NT2/D1 (cell line): ENCODE data around the gene SIRT4.

Source experiments
- SUZ12 ChIP-seq: IDR thresholded peaks from 2 replicates; pipeline ENCODE4 v1.6.1; 2011; ENCODE audit not compliant: insufficient read length, insufficient read depth; ENCODE audit errors: extremely low read depth
- YY1 ChIP-seq: IDR thresholded peaks from 2 replicates; pipeline ENCODE4 v1.6.1; 2011; ENCODE audit not compliant: insufficient read length, insufficient read depth
- ZNF274 ChIP-seq: IDR thresholded peaks from 2 replicates; pipeline ENCODE4 v1.6.1; 2011; ENCODE audit warnings: mild to moderate bottlenecking, low read depth, low read length

DNA sequence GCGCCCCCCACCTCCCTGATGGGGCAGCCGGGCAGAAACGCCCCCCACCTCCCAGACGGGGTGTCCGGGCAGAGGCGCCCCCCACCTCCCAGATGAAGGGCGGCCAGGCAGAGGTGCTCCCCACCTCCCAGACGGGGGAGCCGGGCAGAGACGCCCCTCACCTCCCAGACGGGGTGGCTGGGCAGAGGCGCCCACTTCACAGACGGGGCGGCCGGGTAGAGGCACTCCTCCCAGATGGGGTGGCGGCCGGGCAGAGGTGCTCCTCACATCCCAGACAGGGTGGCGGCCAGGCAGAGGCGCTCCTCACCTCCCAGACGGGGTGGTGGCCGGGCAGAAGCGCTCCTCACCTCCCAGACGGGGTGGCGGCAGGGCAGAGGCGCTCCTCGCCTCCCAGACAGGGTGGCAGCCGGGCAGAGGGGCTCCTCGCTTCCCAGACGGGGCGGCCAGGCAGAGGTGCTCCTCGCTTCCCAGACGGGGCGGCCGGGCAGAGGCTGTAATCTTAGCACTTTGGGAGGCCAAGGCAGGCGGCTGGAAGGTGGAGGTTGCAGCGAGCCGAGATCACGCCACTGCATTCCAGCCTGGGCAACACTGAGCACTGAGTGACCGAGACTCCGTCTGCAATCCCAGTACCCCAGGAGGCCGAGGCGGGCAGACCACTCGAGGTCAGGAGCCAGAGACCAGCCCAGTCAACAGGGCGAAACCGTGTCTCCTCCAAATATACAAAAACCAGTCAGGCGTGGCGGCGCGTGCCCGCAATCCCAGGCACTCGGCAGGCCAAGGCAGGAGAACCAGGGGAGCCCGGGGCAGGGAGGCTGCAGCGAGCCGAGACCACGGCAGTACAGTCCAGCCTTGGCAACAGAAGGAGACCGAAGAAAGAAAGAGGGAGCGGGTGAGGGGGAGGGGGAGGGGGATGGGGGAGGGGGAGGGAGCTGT, 23.7 kb upstream of the SIRT4 start:
- TF ChIP-seq YY1 (no peak), ZNF274 (no peak), SUZ12 (no peak)
